GM23338 (cell line): Measurements from ENCODE around the gene PTPRN2. TPM values are rescaled to one million over a fixed set of nuclear protein-coding genes. Genes with fewer than 3 reads are reported as not detected.

ENCODE experiments used
- CREB1 ChIP-seq: fragments of 250-450 bp; sonication (Bioruptor Pico); IDR thresholded peaks from 2 replicates; pipeline ENCODE4 v1.5.0; 2020; ENCODE audit warnings: low read depth, mild to moderate bottlenecking, moderate library complexity
- EZH2 ChIP-seq: fragments of 200-600 bp; sonication (generic); IDR thresholded peaks from one replicate; pipeline ENCODE4 v1.8.0; 2017; ENCODE audit warnings: antibody characterized with exemption, mild to moderate bottlenecking, low read depth; ENCODE audit not compliant: unreplicated experiment
- JUNB ChIP-seq: IDR thresholded peaks from one replicate; pipeline ENCODE4 v1.6.1; 2016; ENCODE audit warnings: antibody characterized with exemption; ENCODE audit not compliant: unreplicated experiment
- NANOG ChIP-seq: IDR thresholded peaks from 2 replicates; pipeline ENCODE4 v1.6.1; 2016; ENCODE audit warnings: antibody characterized with exemption, borderline replicate concordance
- POLR2AphosphoS5 ChIP-seq: IDR thresholded peaks from 2 replicates; pipeline ENCODE4 v1.6.1; 2016; ENCODE audit warnings: antibody characterized with exemption, low read depth
- ZNF114 ChIP-seq: fragments of 250-450 bp; sonication (Bioruptor Pico); IDR thresholded peaks from 2 replicates; pipeline ENCODE4 v1.5.0; 2020; ENCODE audit warnings: mild to moderate bottlenecking, moderate library complexity
- ZNF462 ChIP-seq: fragments of 250-450 bp; sonication (Bioruptor Pico); IDR thresholded peaks from 2 replicates; pipeline ENCODE4 v1.5.0; 2020; ENCODE audit warnings: mild to moderate bottlenecking, moderate library complexity
- polyA plus RNA-seq: library from polyadenylated mRNA; unstranded; fragments of >200 nt; fragmentation: Nextera tagmentation; extraction: Ambion mirVana; gene quantifications from 2 replicates; pipeline ENCODE4 v1.2.1, GENCODE V29; 2016
- total RNA-seq: library from RNA; depleted of rRNA; stranded (reverse); fragments of >200 nt; shearing (Covaris generic); gene quantifications from 2 replicates; pipeline ENCODE4 v1.2.3, GENCODE V29; 2014
- TF ChIP-seq, protein P1 (sequence below), 2 experiments: fragments of 200-600 bp in 1 of 2; sonication (generic) in 1 of 2; conservative IDR thresholded peaks; 2 replicates each; pipeline versions ENCODE4 v1.5.1 to v1.6.1; 2016 to 2017; ENCODE audit warnings: antibody characterized with exemption in 2 of 2, low read depth in 2 of 2, mild to moderate bottlenecking in 2 of 2, moderate library complexity in 1 of 2

Gene PTPRN2
- total and polyA plus RNA-seq, 2 experiments from 2014 or later: 0.87 to 4.0 TPM

- TF ChIP-seq ZNF462 (CRISPR knock-in tag): no peak
- TF ChIP-seq CREB1 (CRISPR knock-in tag): no peak
- no peak for TF ChIP-seq ZNF114
- TF ChIP-seq, protein P1, sequence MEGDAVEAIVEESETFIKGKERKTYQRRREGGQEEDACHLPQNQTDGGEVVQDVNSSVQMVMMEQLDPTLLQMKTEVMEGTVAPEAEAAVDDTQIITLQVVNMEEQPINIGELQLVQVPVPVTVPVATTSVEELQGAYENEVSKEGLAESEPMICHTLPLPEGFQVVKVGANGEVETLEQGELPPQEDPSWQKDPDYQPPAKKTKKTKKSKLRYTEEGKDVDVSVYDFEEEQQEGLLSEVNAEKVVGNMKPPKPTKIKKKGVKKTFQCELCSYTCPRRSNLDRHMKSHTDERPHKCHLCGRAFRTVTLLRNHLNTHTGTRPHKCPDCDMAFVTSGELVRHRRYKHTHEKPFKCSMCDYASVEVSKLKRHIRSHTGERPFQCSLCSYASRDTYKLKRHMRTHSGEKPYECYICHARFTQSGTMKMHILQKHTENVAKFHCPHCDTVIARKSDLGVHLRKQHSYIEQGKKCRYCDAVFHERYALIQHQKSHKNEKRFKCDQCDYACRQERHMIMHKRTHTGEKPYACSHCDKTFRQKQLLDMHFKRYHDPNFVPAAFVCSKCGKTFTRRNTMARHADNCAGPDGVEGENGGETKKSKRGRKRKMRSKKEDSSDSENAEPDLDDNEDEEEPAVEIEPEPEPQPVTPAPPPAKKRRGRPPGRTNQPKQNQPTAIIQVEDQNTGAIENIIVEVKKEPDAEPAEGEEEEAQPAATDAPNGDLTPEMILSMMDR (conservative IDR thresholded peaks at IDR 0.05; ENCODE audit: low read depth in 2 of 2): no peak
- TF ChIP-seq POLR2AphosphoS5: no peak
- no peak for TF ChIP-seq JUNB
- no peak for TF ChIP-seq NANOG
- TF ChIP-seq EZH2: no peak
Measured at GRCh38 chr7:158633055-158633956, 45.7 kb upstream of the PTPRN2 start (continued).
